IgD-negative memory B cell (primary cell): Measurements from ENCODE around the gene UVRAG. TPM values are rescaled to one million over a fixed set of nuclear protein-coding genes. Genes with fewer than 3 reads are reported as not detected.

Source experiments
- H3K27ac Mint-ChIP-seq, 3 donors: one replicate each; pipeline ENCODE4 v1.8.0; 2020 to 2022; ENCODE audit warnings: mild to moderate bottlenecking in 3 of 3, mixed read lengths in 3 of 3, moderate library complexity in 1 of 3
- H3K27me3 Mint-ChIP-seq: one replicate; pipeline ENCODE4 v1.8.0; 2021; ENCODE audit warnings: mixed read lengths
- H3K36me3 Mint-ChIP-seq: one replicate; pipeline ENCODE4 v1.8.0; 2020; ENCODE audit warnings: mild to moderate bottlenecking, mixed read lengths
- H3K4me1 Mint-ChIP-seq, 3 donors: one replicate each; pipeline ENCODE4 v1.8.0; 2020 to 2022; ENCODE audit warnings: mixed read lengths in 3 of 3, mild to moderate bottlenecking in 1 of 3
- H3K4me3 Mint-ChIP-seq, 4 donors: one replicate each; pipeline ENCODE4 v1.8.0; 2020 to 2022; ENCODE audit warnings: mild to moderate bottlenecking in 4 of 4, mixed read lengths in 4 of 4, moderate library complexity in 3 of 4
- H3K9me3 Mint-ChIP-seq, 3 donors: one replicate each; pipeline ENCODE4 v1.8.0; 2020 to 2021; ENCODE audit warnings: mixed read lengths in 3 of 3, mild to moderate bottlenecking in 1 of 3
- polyA plus RNA-seq: library from polyadenylated mRNA; unstranded; fragments of 300-500 nt; fragmentation: Illumina TruSeq; gene quantifications from one replicate; pipeline ENCODE4 v1.2.3, GENCODE V29; 2021

UVRAG gene
- polyA plus RNA-seq, 1 donor from 2014 or later = 79.9 TPM

GRCh38 chr11:76179147-76179546, 364.1 kb downstream of the UVRAG start:
- Mint-ChIP-seq H3K4me3 (no peak overlapping the region), H3K4me1 (peaks cover 0 to 2% (median 0%) of the 10 kb centered on the region in 3 donors), H3K27me3 (peaks cover under 1% of the 10 kb centered on the region), H3K9me3 (peaks cover 0 to 2% (median 0%) of the 10 kb centered on the region in 3 donors), H3K27ac (no peak overlapping the region), H3K36me3 (no peaks in the 10 kb centered on the region)

GRCh38 chr11:76181371-76181770, 366.4 kb downstream of the UVRAG start:
- peaks cover 0 to 1% (median 0%) of the 10 kb centered on the region in 3 donors for H3K4me1 Mint-ChIP-seq
- H3K9me3 Mint-ChIP-seq = no peaks in the 10 kb centered on the region
- H3K27ac Mint-ChIP-seq = peak overlapping the region in 1 of 3 donors; percentile 31

DNA sequence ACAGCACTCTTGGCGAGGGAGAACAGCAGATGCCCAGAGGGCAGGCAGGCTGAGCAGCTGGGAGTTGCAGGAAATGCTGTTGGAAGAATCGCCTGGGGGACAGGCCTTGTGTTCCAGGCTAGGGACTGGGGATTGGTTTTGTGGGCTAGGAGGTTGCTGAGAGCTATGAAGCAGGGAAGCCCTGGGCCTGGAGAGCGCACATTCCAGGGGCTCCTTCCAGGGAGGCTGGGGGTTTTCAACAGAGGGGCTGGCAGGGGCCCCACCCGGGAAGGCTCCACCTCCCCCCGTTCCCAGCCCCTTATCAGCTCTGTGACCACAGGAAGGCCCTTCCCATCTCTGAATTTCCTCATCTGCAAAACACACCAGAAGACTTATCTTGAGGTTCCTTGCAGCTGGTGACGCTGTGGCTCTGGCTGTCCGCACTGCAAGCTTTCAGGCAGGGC, 369.6 kb downstream of the UVRAG start:
- no peaks in the 10 kb centered on the region for H3K36me3 Mint-ChIP-seq
- peaks cover 0 to 1% (median 0%) of the 10 kb centered on the region in 3 donors for H3K4me1 Mint-ChIP-seq

More at GRCh38 chr11:76181371-76181770, 366.4 kb downstream of the UVRAG start:
- peaks cover 5% of the 10 kb centered on the region for H3K27me3 Mint-ChIP-seq
- H3K4me3 Mint-ChIP-seq = no peak overlapping the region
- H3K36me3 Mint-ChIP-seq = no peaks in the 10 kb centered on the region

DNA sequence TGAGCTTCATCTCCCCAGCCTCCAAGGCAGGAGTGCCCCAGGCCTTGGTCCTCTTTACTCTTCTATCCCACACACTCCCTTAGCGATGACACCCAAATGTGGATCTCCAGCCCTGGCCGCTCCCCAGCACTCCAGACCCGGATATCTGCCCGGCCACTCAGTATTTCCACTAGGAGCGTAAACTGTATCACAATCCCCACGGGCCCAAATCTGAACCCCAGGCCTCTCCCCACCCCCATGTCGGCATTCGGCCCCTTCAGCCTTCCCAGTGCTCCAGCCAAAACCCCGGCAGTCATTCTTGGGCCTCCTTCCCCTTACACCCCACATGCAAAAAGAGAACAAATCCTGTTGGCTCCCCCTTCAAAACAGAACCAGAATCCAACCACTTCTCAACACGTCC, 370.5 kb downstream of the UVRAG start:
- no peaks in the 10 kb centered on the region for H3K9me3 Mint-ChIP-seq
- H3K4me1 Mint-ChIP-seq = peaks cover 0 to 1% (median 0%) of the 10 kb centered on the region in 3 donors
- H3K36me3 Mint-ChIP-seq = no peaks in the 10 kb centered on the region
- no peak overlapping the region for H3K4me3 Mint-ChIP-seq
- peaks cover 5% of the 10 kb centered on the region for H3K27me3 Mint-ChIP-seq
- no peak overlapping the region for H3K27ac Mint-ChIP-seq

More for the DNA sequence above, 369.6 kb downstream of the UVRAG start:
- H3K27ac Mint-ChIP-seq = no peak overlapping the region
- H3K4me3 Mint-ChIP-seq = no peak overlapping the region
- peaks cover 5% of the 10 kb centered on the region for H3K27me3 Mint-ChIP-seq
- no peaks in the 10 kb centered on the region for H3K9me3 Mint-ChIP-seq

DNA sequence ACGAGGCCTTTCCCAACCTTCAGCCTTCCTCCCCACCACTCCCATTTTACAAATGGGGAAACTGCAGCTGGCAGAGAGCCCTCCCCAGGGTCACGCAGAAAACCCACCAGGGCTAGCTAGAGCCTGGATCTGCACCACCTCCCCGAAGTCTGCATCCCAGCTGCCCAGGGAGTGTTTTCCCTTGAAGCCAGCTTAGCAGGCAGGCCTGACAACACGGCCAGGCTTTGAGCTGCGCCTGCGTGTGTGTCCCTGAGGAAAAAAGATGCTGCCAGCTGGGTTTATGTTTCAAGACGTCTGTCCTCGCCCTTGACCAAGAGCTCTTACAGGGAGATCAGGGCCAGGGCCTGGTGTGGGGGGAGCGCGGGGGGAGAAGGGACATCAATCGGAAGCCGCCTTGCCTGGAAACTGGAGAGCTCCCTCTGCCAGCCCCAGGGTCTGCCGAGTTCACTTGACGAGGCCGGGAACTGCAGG, 371.0 kb downstream of the UVRAG start:
- peaks cover 0 to 1% (median 0%) of the 10 kb centered on the region in 3 donors for H3K4me1 Mint-ChIP-seq
- H3K27ac Mint-ChIP-seq = no peak overlapping the region
- H3K27me3 Mint-ChIP-seq = peaks cover 5% of the 10 kb centered on the region
- no peaks in the 10 kb centered on the region for H3K36me3 Mint-ChIP-seq
- no peak overlapping the region for H3K4me3 Mint-ChIP-seq
- H3K9me3 Mint-ChIP-seq = no peaks in the 10 kb centered on the region

- no peaks in the 10 kb centered on the region for H3K36me3 Mint-ChIP-seq
- H3K9me3 Mint-ChIP-seq = no peaks in the 10 kb centered on the region
Measured at GRCh38 chr11:76186776-76187279, 371.8 kb downstream of the UVRAG start.

DNA sequence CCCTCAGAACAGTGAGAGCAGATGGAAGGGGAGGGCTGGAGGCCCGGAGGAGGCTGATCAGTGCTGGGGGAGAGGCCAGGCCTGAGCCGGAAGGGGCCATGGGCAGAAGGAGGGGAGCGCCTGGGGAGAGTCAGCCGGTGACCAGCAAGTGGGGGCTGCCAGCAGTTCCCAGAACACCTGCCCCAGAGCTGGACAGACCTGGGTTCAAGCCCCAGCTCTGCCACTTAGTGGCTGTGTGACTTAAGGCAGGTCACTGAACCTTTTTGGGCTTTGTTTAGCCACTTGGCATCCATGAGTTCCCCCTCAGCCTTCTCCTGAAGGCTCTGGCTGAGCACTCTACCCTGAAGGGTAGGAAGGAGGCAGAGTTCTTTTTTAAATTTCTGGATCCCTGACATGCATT, 373.9 kb downstream of the UVRAG start:
- Mint-ChIP-seq H3K9me3 (no peaks in the 10 kb centered on the region), H3K27ac (no peak overlapping the region), H3K4me3 (no peak overlapping the region), H3K36me3 (no peaks in the 10 kb centered on the region), H3K27me3 (peaks cover 5% of the 10 kb centered on the region), H3K4me1 (peaks cover 0 to 1% (median 0%) of the 10 kb centered on the region in 3 donors)

More at GRCh38 chr11:76186776-76187279, 371.8 kb downstream of the UVRAG start:
- peaks cover 5% of the 10 kb centered on the region for H3K27me3 Mint-ChIP-seq
- no peak overlapping the region for H3K4me3 Mint-ChIP-seq
- peaks cover 0 to 1% (median 0%) of the 10 kb centered on the region in 3 donors for H3K4me1 Mint-ChIP-seq
- no peak overlapping the region for H3K27ac Mint-ChIP-seq

- Mint-ChIP-seq H3K9me3 (no peaks in the 10 kb centered on the region), H3K4me1 (peaks cover 0 to 1% (median 0%) of the 10 kb centered on the region in 3 donors), H3K27ac (no peak overlapping the region), H3K4me3 (no peak overlapping the region), H3K36me3 (peaks cover 2% of the 10 kb centered on the region), H3K27me3 (peaks cover 3% of the 10 kb centered on the region)
Measured at GRCh38 chr11:76189682-76190081, 374.7 kb downstream of the UVRAG start.

DNA sequence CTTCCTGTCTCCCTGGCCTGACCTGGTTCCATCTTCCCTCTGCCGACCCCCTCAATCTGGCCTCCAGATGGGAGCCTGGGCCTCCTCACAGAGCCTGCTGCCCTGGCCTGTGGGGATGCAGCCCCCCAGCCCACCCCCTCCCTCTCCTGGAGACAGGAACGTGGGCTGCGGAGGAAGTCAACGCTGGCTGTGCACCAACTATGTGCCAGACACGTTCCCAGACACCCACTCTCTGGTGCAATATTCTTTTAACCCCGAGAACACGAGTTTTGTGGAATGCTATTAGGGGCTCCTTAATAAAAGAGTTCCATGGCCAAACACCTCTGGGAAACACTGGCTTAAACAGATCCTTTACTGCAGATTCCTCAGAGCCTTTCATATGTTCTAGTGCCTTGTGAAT, 375.4 kb downstream of the UVRAG start:
- Mint-ChIP-seq H3K27me3 (peaks cover 3% of the 10 kb centered on the region), H3K9me3 (no peaks in the 10 kb centered on the region), H3K36me3 (peaks cover 2% of the 10 kb centered on the region), H3K4me3 (no peak overlapping the region), H3K4me1 (peaks cover 0 to 1% (median 0%) of the 10 kb centered on the region in 3 donors), H3K27ac (no peak overlapping the region)

Other genes with a start within 250 kb of the UVRAG start
- 0.53 TPM for gene MAP6, start 146.2 kb upstream of the UVRAG start, polyA plus RNA-seq
- not detected for gene MOGAT2, start 97.4 kb upstream of the UVRAG start, polyA plus RNA-seq
- gene DGAT2, start 46.4 kb upstream of the UVRAG start, polyA plus RNA-seq = 21.9 TPM